ENCODE measurements around the gene NRSN2.

NRSN2 gene, protein sequence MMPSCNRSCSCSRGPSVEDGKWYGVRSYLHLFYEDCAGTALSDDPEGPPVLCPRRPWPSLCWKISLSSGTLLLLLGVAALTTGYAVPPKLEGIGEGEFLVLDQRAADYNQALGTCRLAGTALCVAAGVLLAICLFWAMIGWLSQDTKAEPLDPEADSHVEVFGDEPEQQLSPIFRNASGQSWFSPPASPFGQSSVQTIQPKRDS

DNA sequence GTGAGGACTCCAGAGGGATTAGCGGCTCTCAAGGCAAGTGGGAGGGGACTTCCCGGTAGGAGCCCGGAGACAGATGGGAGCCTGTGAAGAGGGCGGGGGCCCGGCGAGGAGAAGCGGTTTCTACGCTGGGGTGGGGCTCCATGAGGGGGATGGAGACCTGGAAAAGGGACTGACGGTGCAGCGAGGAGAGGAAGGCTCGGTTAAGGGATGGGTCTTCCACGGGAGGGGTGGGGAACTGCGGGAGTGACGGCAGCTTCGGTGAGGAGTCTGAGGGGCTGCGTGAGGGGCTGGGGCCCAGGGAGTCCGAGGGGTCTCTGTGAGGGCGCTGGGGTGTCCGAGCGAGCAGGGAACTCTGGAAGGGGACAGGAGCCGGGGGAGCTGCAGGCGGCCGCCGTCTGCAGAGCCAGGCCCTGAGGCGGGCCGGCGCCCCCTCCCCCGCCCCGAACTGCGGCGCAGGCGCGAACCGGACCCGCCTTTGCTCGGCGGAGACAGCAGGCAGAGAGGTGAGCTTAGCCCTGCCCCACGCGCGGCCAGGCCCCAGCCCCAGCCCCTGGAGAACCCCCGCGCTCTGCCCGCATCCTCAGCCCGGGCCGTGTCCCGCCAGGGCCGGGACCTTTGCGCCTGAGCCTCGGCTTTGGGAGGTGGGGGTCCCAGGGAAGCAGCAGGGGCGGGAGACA, at the start of gene NRSN2:
Gene NRSN2, plus strand, starts transcription at position 472 of the 677 bp plus-strand sequence. CDS start 2,533 bp downstream, outside the sequence.
- peak; percentile 29 for DNase-seq

DNA sequence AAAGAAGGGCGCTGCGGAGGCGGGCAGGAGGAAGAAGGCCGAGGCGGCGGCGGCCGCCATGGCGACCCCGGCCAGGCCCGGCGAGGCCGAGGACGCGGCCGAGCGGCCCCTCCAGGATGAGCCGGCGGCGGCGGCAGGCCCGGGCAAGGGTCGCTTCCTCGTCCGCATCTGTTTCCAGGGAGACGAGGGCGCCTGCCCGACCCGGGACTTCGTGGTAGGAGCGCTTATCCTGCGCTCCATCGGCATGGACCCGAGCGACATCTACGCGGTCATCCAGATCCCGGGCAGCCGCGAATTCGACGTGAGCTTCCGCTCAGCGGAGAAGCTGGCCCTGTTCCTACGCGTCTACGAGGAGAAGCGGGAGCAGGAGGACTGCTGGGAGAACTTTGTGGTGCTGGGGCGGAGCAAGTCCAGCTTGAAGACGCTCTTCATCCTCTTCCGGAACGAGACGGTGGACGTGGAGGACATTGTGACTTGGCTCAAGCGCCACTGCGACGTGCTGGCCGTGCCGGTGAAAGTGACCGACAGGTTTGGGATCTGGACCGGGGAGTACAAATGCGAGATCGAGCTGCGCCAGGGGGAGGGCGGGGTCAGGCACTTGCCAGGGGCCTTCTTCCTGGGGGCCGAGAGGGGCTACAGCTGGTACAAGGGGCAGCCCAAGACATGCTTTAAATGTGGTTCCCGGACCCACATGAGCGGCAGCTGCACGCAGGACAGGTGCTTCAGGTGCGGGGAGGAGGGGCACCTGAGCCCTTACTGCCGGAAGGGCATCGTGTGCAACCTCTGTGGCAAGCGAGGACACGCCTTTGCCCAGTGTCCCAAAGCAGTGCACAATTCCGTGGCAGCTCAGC, 48.8 kb upstream of the NRSN2 start:
- peak; percentile 44 for DNase-seq

DNA sequence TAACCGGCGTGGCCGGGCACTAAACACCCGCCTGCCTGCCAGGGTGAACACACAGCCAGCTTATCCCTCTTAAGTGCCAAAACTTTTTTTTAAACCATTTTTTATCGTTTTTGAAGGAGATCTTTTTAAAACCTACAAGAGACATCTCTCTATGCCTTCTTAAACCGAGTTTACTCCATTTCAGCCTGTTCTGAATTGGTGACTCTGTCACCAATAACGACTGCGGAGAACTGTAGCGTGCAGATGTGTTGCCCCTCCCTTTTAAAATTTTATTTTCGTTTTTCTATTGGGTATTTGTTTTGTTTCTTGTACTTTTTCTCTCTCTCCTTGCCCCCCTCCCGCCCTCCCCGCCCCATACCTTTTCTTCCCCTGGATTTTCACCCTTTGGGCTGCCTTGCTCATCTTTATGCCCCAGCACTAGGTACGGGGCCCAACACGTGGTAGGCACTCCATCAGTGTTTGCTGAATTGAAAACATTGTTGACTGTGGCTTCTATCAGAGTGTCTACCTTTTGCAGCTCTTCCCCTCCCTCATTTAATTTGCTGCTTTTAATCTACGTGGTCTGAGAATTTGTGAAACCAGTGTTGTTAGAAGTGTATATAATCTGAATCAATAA, 48.0 kb upstream of the NRSN2 start:
- no peak for DNase-seq

DNA sequence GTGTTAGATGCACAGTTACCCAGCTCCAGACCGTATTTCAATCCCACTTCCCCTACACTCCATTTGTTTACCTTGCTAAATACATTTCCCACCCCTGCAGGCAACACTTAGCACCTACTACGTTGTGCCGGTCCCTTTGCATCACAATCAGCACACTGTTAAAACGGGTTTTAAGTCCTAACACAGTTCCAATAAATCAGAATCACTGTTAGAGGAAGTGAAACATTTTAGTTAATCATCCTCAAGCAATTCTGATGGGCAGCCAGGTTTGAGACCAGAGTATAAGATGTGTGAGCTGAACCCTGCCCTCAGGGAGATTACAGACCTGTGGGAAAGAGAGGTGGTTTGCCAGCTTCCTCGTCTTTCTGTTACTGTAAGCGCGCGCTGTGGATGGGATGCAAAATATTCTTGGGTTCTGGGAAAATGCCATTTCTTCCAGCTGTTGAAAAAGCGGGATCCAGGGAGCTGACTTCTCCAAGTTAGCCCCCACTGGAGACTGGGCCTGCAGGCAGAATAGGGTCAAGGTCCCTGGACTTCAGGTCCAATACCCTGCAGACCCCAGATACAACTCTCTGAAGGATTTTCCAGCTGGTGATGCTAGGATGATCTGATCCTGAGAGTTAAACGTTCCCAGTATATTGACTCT, 46.4 kb upstream of the NRSN2 start:
- DNase-seq: no peak

DNA sequence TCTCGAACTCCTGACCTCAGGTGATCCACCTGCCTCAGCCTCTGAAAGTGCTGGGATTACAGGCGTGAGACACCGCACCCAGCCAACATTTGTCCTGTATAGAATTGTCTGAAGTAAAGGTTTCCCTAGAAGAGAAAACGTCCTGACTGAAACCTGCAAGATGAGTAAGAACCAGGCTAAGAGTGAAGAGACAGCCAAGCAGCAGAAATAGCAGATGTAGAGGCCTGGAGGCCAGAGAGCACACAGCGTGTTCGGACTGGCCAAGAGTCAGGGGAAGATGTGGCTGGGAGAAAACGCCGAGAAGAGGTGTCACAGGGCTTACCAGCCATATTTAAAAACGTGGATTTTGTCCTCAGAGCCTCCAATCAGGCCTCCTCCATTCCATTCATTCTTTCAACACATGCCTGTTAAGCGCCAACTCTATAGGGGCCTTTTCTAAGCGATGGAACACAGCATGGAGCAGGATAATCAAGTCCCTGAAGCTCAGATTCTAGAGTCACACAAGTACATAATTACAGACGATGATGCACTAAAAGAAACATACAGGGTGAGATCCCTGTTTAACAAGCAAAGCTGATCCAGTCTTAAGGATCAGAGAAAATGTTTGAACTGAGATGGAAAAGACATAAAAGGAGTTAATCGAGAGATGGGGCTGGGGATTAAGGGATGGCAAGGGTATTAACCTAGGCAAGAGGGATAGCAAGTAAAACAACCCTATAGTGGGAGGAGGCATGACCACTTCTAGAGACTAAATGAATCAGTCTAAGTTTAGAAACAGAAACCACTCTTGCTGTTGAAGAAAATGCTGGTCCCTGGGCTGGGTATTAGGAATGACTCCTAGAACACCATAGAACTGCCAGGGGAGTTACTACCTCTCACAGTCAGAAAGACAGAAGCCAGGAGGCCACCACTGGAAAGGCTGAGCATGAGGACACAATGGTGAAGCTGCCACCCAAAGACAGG, 44.7 kb upstream of the NRSN2 start:
- DNase-seq: no peak

DNA sequence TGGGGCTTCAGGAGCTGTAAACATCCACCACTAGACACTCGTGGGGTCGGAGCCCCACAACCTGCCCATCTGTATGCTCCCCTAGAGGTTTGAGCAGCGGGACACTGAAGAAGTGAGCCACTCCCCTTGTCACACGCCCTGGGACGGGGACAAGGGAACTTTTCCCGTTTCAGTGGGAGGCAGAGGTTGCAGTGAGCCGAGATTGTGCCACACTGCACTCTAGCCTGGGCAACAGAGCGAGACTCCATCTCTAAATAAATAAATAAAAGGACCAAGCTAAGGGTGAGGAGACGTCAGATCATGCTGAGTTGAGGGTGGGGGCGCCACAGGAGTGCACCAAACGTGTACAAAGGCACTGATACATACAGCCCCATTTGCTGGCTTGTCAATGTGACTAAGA, 41.2 kb upstream of the NRSN2 start:
- no peak for DNase-seq

DNA sequence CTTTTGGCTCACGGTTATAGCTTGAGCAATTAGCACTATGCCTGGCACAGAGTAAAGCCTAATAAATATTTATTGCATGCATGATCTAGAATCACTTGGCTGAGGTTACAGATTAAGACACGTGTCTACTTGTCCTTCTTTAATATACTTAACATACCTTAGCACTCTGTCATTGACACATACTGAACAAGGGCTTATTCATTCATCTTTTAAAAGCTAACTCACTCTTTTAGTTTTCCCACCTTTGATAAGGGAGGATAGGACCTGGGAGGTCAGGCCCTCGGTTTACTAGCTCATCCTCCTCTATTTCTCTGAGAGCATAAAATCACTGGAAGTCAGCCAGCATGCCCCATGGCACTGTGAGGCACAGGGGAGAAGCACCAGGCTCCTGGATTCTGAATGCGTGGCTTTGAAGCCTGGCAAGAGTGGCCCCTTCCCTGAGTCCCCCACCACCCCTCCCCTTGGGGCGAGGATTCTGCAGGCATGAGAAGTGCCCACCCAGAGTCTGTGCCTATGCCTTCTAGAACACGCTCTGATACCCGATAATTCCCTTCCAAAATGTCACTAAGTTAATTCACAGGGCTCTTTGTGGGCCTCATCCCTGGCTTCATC, 38.4 kb upstream of the NRSN2 start:
- no peak for DNase-seq

DNA sequence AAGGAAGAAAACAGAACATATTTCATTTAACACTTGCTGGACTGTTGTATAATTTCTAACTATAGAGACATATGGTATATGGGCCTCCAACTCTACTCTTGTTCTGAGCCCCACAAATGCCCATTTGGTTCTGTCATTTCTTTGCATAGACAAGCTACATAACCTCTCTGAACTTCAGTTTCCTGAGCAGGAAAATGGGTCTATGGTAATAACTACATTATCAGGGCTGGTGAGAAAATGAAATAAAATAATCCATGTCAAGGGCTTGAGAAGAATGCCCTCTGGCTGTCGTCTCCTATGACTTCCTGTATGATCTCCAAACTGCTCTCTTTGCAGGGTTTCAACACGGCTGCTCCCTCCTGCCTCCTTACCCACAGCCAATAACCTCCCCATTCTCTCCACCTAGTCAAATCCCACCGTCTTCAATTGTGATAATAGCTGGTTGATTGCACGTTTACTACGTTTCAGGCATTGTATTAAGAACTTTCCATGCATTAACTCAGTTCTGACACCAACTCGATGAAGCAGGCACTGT, 37.5 kb upstream of the NRSN2 start:
- no peak for DNase-seq

DNA sequence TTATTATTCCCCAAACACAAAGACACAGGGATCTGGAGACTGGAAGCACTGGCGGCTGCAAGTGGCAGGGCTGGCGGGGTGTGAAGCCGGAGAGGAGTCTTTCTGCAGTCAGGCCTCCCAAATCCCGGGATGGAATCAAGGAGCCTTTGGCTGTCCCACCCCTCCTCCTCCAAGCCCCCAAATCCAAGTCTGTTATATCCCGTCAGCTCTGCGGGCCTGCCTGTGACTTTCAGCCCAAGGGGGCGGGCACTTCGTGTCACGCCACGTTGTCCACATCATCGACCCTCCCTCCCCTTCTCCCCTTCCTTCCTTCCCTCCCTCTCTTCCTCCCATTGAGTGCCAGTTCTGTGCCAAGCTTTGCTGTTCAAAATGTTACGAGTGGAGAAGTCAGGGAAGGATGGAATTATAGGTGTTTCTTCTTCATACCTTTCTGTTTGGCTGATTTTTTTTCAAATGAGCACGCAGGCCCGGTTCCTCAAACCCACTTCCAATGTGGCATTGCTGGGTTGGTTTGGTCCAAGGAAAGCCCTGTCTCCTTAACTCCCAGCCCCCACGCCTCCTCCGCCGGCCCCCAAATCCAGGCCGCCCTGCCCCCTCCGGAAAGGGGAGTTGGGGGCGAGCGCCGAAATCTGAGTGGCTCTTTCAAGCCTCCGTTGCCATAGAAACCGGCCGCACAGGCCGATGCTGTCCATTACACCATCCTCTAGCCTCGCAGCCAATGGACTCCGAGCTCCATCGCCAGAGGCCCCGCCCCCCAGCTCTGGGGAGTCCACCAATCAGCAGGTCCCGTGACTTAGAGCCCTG, 36.9 kb upstream of the NRSN2 start:
- DNase-seq: peak; percentile 84

DNA sequence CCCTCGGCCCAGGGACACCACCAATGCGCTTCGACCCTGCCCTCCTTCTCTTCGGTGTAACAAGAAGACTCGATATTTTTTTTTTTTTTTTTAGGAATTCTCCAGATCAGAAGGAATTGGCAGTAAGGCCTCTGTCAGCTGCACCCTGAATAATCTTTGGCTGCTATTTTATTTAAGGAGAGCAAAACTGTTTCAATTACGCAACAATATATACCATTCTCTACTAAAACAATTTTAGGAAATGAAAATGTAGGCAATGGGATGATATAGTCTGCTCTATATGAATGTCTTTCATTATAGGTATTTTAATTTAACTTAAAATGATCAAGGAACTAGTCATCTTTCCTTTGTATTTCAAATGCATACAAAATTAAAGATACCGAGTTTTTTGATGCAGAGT, 36.3 kb upstream of the NRSN2 start:
- DNase-seq: no peak

DNA sequence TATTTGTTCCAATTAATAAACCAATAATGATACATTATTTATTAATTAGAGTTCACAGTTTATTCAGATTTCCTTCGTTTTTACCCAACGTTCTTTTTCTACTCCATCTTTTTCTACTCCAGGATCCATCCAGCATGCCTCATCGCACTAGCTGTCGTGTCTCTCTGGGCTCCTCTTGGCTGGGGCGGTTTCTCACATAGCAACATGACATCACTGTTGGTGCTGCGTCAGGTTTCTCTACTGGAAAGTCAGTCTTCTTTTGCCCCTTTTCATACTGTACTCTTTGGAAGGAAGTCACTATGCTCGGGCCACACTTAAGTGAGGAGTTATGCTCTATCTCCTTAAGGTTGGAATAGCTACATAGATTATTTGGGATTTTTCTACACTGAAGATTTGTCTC, 35.3 kb upstream of the NRSN2 start:
- DNase-seq: no peak

DNA sequence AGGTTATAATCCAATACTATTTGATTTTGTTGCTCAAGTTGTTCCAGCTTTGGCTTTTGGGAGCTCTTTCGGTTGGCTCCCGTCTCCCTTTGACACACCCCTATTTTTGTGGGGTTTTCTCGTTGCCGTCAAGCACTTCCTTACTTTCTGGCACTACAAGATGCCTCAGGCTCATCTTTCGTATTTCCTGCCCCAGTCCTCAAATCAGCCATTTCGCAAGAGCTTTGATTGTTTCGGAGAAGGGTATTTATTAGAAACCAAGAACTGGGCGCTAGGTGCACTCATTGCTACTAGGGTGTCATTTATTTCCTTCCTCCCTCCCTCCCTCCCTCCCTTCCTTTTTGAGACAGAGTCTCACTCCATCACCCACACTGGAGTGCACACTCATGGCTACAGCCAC, 34.8 kb upstream of the NRSN2 start:
- no peak for DNase-seq

DNA sequence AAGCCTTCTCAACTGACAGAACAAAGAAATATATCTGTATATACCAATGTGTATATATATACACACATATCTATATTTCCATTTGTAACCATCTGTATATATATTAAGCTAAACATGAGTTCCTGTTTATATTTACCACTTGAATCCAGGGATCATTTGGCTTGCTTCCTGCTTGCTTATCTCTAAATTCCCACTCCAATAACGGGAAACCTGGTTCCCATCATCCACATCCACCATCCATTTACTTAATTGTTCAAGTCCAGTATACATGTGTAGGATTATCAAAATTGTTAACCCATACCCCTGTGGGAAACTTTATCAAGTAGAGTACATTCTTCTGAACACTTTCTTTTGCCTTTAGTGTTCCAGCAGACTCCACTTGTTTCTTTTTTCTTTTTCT, 34.0 kb upstream of the NRSN2 start:
- no peak for DNase-seq

DNA sequence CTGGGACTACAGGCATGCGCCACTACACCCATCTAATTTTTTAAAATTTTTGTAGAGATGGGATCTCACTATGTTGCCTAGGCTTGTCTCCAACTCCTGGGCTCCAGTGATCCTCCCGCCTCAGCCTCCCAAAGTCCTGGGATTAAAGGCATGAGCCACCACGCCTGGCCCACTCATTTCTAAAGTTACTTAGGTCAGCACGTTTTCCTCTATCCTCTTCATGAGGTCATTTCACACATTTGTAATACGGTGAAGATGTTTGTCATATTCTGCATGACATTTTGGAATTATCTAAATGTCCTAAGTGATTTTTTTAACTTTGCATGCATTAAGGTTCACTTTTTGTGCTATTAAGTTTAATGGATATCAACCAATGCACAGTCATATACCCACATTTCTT, 33.5 kb upstream of the NRSN2 start:
- DNase-seq: no peak

DNA sequence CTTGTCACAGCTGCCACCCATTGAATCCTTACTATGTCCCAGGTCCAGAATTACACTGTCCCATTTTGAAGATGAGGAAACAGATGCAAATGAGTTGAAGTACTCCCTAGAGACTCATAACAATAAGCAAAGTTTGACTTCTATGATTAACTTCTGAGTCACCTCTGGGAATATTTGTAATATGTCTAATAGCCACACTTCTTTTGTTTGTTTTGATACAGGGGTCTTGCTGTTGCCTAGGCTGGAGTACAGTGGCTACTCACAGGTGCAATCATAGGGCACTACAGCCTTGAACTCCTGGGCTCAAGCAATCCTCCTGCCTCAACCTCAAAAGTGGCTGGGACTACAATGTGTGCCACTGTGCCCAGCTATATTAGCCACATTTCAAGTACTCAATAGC, 33.0 kb upstream of the NRSN2 start:
- DNase-seq: no peak

DNA sequence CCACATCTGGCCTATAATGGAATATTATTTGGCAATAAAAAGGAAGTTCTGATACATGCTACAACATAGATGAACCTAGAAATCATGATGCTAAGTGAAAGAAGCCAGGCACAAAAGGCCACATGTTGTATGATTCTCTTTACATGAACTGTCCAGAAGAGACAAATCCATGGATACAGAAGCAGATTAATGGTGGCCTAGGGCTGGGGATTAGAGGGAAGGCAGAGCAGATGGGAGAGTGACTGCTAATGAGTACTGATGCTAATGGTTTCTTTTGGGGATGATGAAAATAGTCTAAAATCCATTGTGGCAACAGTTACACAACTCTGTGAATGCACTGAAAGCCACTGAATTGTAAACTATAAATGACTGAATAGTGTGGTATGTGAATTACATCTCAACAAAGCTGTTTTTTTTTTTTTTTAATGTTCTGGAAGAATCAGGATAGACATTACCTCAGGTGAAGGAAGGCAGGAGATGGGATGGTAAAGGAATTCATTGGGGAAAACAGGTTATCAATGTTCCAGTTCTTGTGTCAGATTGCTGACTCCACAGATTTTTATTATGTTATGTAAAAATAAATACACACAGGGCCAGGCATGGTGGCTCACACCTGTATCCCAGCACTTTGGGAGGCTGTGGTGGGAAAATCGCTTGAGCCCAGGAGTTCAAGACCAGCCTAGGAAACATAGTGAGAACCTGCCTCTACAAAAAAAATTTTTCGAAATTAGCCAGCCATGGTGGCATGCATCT, 30.4 kb upstream of the NRSN2 start:
- DNase-seq: no peak

DNA sequence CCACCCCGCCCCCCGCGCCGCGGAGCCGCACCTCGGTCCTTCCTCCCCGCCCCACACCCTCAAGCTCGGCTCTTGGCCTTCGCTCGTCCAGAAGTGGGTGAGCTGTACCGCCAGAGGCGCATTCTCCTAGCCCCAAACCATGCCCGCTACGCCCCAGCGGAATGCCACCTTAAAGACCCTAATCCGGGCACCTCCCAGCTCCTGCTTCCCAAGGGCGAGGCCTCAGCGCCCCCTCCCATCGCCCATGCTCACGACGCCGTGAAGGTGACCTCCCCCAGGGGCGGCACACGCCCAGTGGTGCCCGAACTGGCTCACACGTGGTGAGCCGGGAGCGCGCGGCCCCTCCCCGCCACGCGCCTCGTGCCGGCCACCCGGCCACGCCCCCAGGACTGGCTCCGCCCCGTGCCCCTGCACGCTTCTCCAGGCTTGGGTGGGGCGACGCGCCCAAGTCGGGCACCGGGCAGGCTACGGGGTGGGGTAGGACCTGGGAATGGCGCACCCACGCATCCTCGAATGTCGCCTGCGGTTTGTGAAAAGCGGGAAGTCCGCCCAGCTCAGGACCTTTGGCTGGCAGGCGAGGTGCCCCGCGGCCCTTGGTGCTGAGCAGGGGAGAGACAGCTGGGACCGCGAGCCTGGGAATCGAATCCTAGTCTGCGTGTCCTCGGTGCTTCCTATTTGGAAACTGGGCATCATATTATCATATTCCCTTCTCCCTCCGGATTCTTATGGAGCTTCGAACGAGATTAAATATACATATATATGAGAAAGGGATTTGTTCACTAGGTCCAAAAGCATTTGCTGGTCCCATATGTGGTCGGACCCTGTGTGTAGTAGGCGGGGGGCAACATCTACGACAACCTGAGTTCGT, 22.5 kb upstream of the NRSN2 start:
- DNase-seq: peak; percentile 96

Measured in stimulated activated CD4-positive, alpha-beta T cell treated with anti-CD3 and anti-CD28 coated beads, Interleukin-4, amount 100 ng/mL, for 1 hour (primary cell).